ENCODE results near the gene P2RY12. TPM values are rescaled to one million over a fixed set of nuclear protein-coding genes. Genes with fewer than 3 reads are reported as not detected.
A peak's percentile ranks its signal among the peaks of the same experiment; 100 is the strongest.

P2RY12 gene
- total RNA-seq = 0.73 and 0.79 TPM in 2 replicates
- total RNA-seq (2013) = 7.2 TPM
- polyA plus RNA-seq = 0.17 and 0.42 TPM in 2 replicates
- 0.93 and 0.94 TPM in 2 replicates for polyA minus RNA-seq

- Histone ChIP-seq H2AFZ (ENCODE audit: insufficient read depth, low read depth, low read length, poor library complexity, severe bottlenecking) (peak within 1 kb of the TSS; percentile 44), H3K79me2 (ENCODE audit: control insufficient read depth, insufficient read depth, low read length) (no peaks in the 10 kb centered on the region), H3K27me3 (replicated peaks in 1 of 4; ENCODE audit: control extremely low read depth in 1 of 4, control insufficient read depth in 3 of 4, insufficient read depth in 4 of 4, low read length in 3 of 4) (no peaks in the 10 kb centered on the region), H3K27ac (ENCODE audit: low read length in 2 of 2) (peak within 1 kb of the TSS; percentile 59 to 87), H4K20me1 (ENCODE audit: control insufficient read depth, insufficient read depth, low read length, poor library complexity, severe bottlenecking) (no peaks in the 10 kb centered on the region), H3K9me3 (ENCODE audit: control extremely low read depth in 1 of 3, control insufficient read depth in 2 of 3, insufficient read depth in 1 of 3, low read length in 2 of 3) (no peaks in the 10 kb centered on the region), H3K4me2 (replicated peaks; ENCODE audit: low read depth, low read length, poor library complexity, severe bottlenecking) (peak within 1 kb of the TSS; percentile 68), H3K36me3 (replicated peaks in 1 of 2; ENCODE audit: control extremely low read depth in 1 of 2, control insufficient read depth in 1 of 2, extremely low read depth in 1 of 2, insufficient read depth in 2 of 2, low read length in 1 of 2) (no peaks in the 10 kb centered on the region), H3K4me1 (ENCODE audit: control insufficient read depth in 2 of 2, insufficient read depth in 2 of 2, low read length in 2 of 2) (peaks cover 55 to 63% of the 10 kb centered on the region in 2 donors), H3K9ac (ENCODE audit: low read length) (peak within 1 kb of the TSS; percentile 48), H3K4me3 (ENCODE audit: control extremely low read depth in 1 of 5, extremely low read depth in 1 of 5, insufficient read depth in 1 of 5, low read depth in 2 of 5, low read length in 4 of 5) (peak within 1 kb of the TSS in 4 of 5 experiments; percentile 18 to 53 (median 35))
- ATAC-seq (ENCODE audit: low read depth) (peak; percentile 24), DNase-seq (peak; percentile 62)
- intact Hi-C loops (cut with micrococcal nuclease) = loop anchor here (1.0 to 10.0 kb wide), 8 partner anchors 10 to 1410 kb away; partner anchors contain the start of genes P2RY14, PFN2 and SIAH2
- peaks cover 64% of the 10 kb centered on the region for H3K4me1 Mint-ChIP-seq
- H3K27ac Mint-ChIP-seq = peak within 1 kb of the TSS; percentile 85
- ChIA-PET POLR2A (interaction anchor here (0.6 kb wide), 1 partner anchor 58 kb away, joined by 3 read pairs; no protein-coding TSS in a partner anchor), CTCF (interaction anchor here (0.9 to 2.5 kb wide), 7 partner anchors 26 to 217 kb away, joined by 3 to 10 read pairs (median 3); no protein-coding TSS in a partner anchor)
- no peaks in the 10 kb centered on the region for H3K27me3 Mint-ChIP-seq
- TF ChIP-seq CTCF (IDR thresholded peaks at IDR 0.05) (no peak), EZH2 (IDR thresholded peaks at IDR 0.05; ENCODE audit: borderline replicate concordance, insufficient read depth, low read depth, low read length, poor library complexity, severe bottlenecking) (no peak)
- peak within 1 kb of the TSS; percentile 81 for H3K4me3 Mint-ChIP-seq
- 40% methylated on average over 2 of the region's 4 CpGs for WGBS (ENCODE audit: insufficient coverage)
- H3K9me3 Mint-ChIP-seq (ENCODE audit: insufficient read depth) = no peaks in the 10 kb centered on the region
Observed at GRCh38 chr3:151384741-151385174, at the start of gene P2RY12. Gene P2RY12 (minus strand): TSS chr3:151384753. CDS start chr3:151338845, 45,908 bp downstream.

GRCh38 chr3:151432616-151433372 is 48.2 kb upstream of the P2RY12 start:
- H3K27ac Mint-ChIP-seq = no peak overlapping the region
- no peaks in the 10 kb centered on the region for H3K9me3 Mint-ChIP-seq (ENCODE audit: insufficient read depth)
- POLR2A ChIA-PET = no interaction called here
- no peak overlapping the region for H2AFZ ChIP-seq (ENCODE audit: insufficient read depth, low read depth, low read length, poor library complexity, severe bottlenecking)
- H3K27me3 Mint-ChIP-seq = no peaks in the 10 kb centered on the region
- no peaks in the 10 kb centered on the region for H4K20me1 ChIP-seq (ENCODE audit: control insufficient read depth, insufficient read depth, low read length, poor library complexity, severe bottlenecking)
- no peaks in the 10 kb centered on the region for H3K27me3 ChIP-seq (replicated peaks in 1 of 4; ENCODE audit: control extremely low read depth in 1 of 4, control insufficient read depth in 3 of 4, insufficient read depth in 4 of 4, low read length in 3 of 4)
- H3K4me1 Mint-ChIP-seq = peaks cover 28% of the 10 kb centered on the region
- H3K4me1 ChIP-seq (ENCODE audit: control insufficient read depth in 2 of 2, insufficient read depth in 2 of 2, low read length in 2 of 2) = no peaks in the 10 kb centered on the region
- H3K79me2 ChIP-seq (ENCODE audit: control insufficient read depth, insufficient read depth, low read length) = no peaks in the 10 kb centered on the region
- H3K27ac ChIP-seq (ENCODE audit: low read length in 2 of 2) = no peak overlapping the region
- H3K4me2 ChIP-seq (replicated peaks; ENCODE audit: low read depth, low read length, poor library complexity, severe bottlenecking) = no peak overlapping the region
- H3K4me3 ChIP-seq (ENCODE audit: control extremely low read depth in 1 of 5, extremely low read depth in 1 of 5, insufficient read depth in 1 of 5, low read depth in 2 of 5, low read length in 4 of 5) = no peak overlapping the region
- WGBS (ENCODE audit: insufficient coverage) = 96% methylated on average over 3 of the region's 7 CpGs
- DNase-seq (no peak), ATAC-seq (ENCODE audit: low read depth) (no peak)
- H3K9ac ChIP-seq (ENCODE audit: low read length) = no peak overlapping the region
- H3K9me3 ChIP-seq (ENCODE audit: control extremely low read depth in 1 of 3, control insufficient read depth in 2 of 3, insufficient read depth in 1 of 3, low read length in 2 of 3) = no peaks in the 10 kb centered on the region
- intact Hi-C loops (cut with micrococcal nuclease) = no loop called here
- H3K36me3 ChIP-seq (replicated peaks in 1 of 2; ENCODE audit: control extremely low read depth in 1 of 2, control insufficient read depth in 1 of 2, extremely low read depth in 1 of 2, insufficient read depth in 2 of 2, low read length in 1 of 2) = no peaks in the 10 kb centered on the region
- no peak for TF ChIP-seq CTCF (IDR thresholded peaks at IDR 0.05)
- no peak for TF ChIP-seq EZH2 (IDR thresholded peaks at IDR 0.05; ENCODE audit: borderline replicate concordance, insufficient read depth, low read depth, low read length, poor library complexity, severe bottlenecking)
- H3K4me3 Mint-ChIP-seq = no peak overlapping the region
- CTCF ChIA-PET = interaction anchor here (0.6 to 2.0 kb wide), 2 partner anchors 8 to 1717 kb away, joined by 4 to 8 read pairs; no protein-coding TSS in a partner anchor
